Pancreas (tissue), 10 donors: Measurements from ENCODE around the gene SIGLEC14. TPM values are rescaled to one million over a fixed set of nuclear protein-coding genes. Genes with fewer than 3 reads are reported as not detected.

Experiments
- ATAC-seq, 4 donors: fragments of 200-7000 bp; cut with Tn5 transposase; one replicate each; pipeline versions ENCODE4 v1.8.0 to v1.9.1; 2020; ENCODE audit warnings: mild to moderate bottlenecking in 4 of 4, moderate library complexity in 4 of 4
- DNase-seq, 6 donors: peaks; one replicate each; pipeline ENCODE4 v3.0.0-alpha.2; 2020
- FAIRE-seq: peaks from 2 replicates; lab custom pipeline; 2012; peaks lifted over from hg19 to GRCh38; lab: Jason Lieb, UNC
- H3K27ac ChIP-seq, 4 donors: fragments of 200-600 bp; sonication (generic); 1 replicate in 3 of 4; 2 replicates in 1 of 4; pipeline versions ENCODE4 v1.5.0 to v1.8.0; 2020
- H3K27me3 ChIP-seq, 4 donors: fragments of 200-600 bp; one replicate each; pipeline ENCODE4 v1.8.0; 2021
- H3K36me3 ChIP-seq, 3 donors: fragments of 200-600 bp; sonication (generic) in 1 of 3; one replicate each; pipeline versions ENCODE4 v1.5.0 to v1.8.0; 2020 to 2021
- H3K4me1 ChIP-seq, 3 donors: fragments of 200-600 bp; one replicate each; pipeline ENCODE4 v1.8.0; 2021
- H3K4me3 ChIP-seq, 4 donors: fragments of 200-600 bp; sonication (generic) in 2 of 4; one replicate each; pipeline versions ENCODE4 v1.5.0 to v1.8.0; 2020 to 2021
- H3K9me3 ChIP-seq, 4 donors: fragments of 200-600 bp; one replicate each; pipeline ENCODE4 v1.8.0; 2021
- WGBS, 2 donors: extraction: QIAGEN DNeasy Blood & Tissue Kit; methylation state at CpG; one replicate each; pipeline ENCODE4 v1.1.7; 2013; 5-methylcytosine and 5-hydroxymethylcytosine counted together
- intact Hi-C, 3 donors: fragments of 100-400 bp; cut with DNase I; formaldehyde crosslinking; loops; one replicate each; pipeline versions ENCODE4 v1.11.1 to v1.14.2; 2022
- polyA plus RNA-seq, 2 donors: library from polyadenylated mRNA; stranded (reverse); fragments of 200-250 nt; gene quantifications; one replicate each; pipeline ENCODE4 v1.2.3, GENCODE V29; 2013
- total RNA-seq, 6 donors: library from RNA; stranded (reverse); fragmentation: NEBNext Ultra II Directional in 4 of 6; extraction: Animal tissue kit (Norgen Biotek cat#: 25700) in 4 of 6; gene quantifications; one replicate each; pipeline versions ENCODE4 v1.2.1 to v1.2.4, GENCODE V29; 2021 to 2023
- TF ChIP-seq, protein P1 (sequence below), 4 donors: fragments of 200-600 bp; sonication (generic) in 3 of 4; IDR thresholded peaks; one replicate each; pipeline versions ENCODE4 v1.5.0 to v1.8.0; 2021; ENCODE audit warnings: antibody characterized with exemption in 4 of 4
- donor health status: healthy with polysubstance abuse.
- donor health status: DM: no; HTN: no; CAD: no; lungs with moderate emphysema.
- donor health status: DM: no; HTN: no; CAD: no.
- donor health status: control.
- donor health status: control.
- donor health status: Bipolar disorder and iron deficiency.
- donor health status: DM: yes; HTN: yes; CAD: no.
- donor health status: DM: no; HTN: no; CAD: no.
- donor health status: DM: no; HTN: no; CAD: no.
- donor health status: DM: yes; HTN: yes; CAD: no.

SIGLEC14 gene
- total and polyA plus RNA-seq, 8 donors, result 0.12 to 5.0 (median 1.1) TPM; not detected in 1

GRCh38 chr19:51654783-51655182 lies 8.2 kb upstream of the SIGLEC14 start:
- Histone ChIP-seq H3K9me3 (no peaks in the 10 kb centered on the region), H3K27ac (no peak overlapping the region), H3K27me3 (no peaks in the 10 kb centered on the region), H3K36me3 (no peaks in the 10 kb centered on the region), H3K4me1 (no peaks in the 10 kb centered on the region), H3K4me3 (no peak overlapping the region)
- FAIRE-seq, result no peak
- TF ChIP-seq, protein P1, sequence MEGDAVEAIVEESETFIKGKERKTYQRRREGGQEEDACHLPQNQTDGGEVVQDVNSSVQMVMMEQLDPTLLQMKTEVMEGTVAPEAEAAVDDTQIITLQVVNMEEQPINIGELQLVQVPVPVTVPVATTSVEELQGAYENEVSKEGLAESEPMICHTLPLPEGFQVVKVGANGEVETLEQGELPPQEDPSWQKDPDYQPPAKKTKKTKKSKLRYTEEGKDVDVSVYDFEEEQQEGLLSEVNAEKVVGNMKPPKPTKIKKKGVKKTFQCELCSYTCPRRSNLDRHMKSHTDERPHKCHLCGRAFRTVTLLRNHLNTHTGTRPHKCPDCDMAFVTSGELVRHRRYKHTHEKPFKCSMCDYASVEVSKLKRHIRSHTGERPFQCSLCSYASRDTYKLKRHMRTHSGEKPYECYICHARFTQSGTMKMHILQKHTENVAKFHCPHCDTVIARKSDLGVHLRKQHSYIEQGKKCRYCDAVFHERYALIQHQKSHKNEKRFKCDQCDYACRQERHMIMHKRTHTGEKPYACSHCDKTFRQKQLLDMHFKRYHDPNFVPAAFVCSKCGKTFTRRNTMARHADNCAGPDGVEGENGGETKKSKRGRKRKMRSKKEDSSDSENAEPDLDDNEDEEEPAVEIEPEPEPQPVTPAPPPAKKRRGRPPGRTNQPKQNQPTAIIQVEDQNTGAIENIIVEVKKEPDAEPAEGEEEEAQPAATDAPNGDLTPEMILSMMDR (IDR thresholded peaks at IDR 0.05), result no peak
- no peak for ATAC-seq
- DNase-seq, result no peak
- intact Hi-C loops, result loop anchor here in 2 of 3 donors (10.0 kb wide), 1 partner anchor 180 kb away; the partner anchor contains the start of gene CEACAM18 (in 2 of the 2)
- 40 to 55% methylated on average over 4 of the region's 4 CpGs for WGBS, 2 donors

DNA sequence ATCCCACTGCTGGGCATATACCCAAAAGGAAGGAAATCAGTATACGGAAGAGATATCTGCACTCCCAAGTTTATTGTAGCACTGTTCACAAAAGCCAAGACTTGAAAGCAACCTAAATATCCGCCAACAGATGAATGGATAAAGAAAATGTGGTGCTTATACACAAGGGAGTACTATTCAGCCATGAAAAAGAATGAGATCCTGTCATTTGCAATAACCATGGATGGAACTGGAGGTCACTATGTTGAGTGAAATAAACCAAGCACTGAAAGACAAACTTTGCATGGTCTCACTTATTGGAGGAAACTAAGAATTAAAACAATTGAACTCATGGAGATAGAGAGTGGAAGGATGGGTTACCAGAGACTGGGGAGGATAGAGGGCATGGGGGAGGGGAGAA lies 6.5 kb upstream of the SIGLEC14 start:
- intact Hi-C loops, result loop anchor here in 2 of 3 donors (10.0 kb wide), 1 partner anchor 178 kb away; the partner anchor contains the start of gene CEACAM18 (in 2 of the 2)

GRCh38 chr19:51652266-51652665 lies 5.6 kb upstream of the SIGLEC14 start:
- H3K4me1 ChIP-seq, result no peaks in the 10 kb centered on the region
- H3K27ac ChIP-seq, result no peak overlapping the region
- H3K4me3 ChIP-seq, result no peak overlapping the region
- intact Hi-C loops, result loop anchor here in 2 of 3 donors (10.0 kb wide), 1 partner anchor 177 kb away; the partner anchor contains the start of gene CEACAM18 (in 2 of the 2)
- TF ChIP-seq, protein P1 (IDR thresholded peaks at IDR 0.05), result no peak
- ATAC-seq (peak in 1 of 4 donors; percentile 43), FAIRE-seq (no peak), DNase-seq (no peak)
- WGBS, 2 donors, result 45 to 56% methylated on average over 4 of the region's 4 CpGs
- no peaks in the 10 kb centered on the region for H3K9me3 ChIP-seq
- H3K27me3 ChIP-seq, result no peaks in the 10 kb centered on the region
- no peaks in the 10 kb centered on the region for H3K36me3 ChIP-seq

More for the DNA sequence above, 6.5 kb upstream of the SIGLEC14 start:
- WGBS, 2 donors, result 31 to 52% methylated on average over 2 of the region's 2 CpGs
- Histone ChIP-seq H3K4me3 (no peak overlapping the region), H3K4me1 (no peaks in the 10 kb centered on the region), H3K9me3 (no peaks in the 10 kb centered on the region), H3K27ac (no peak overlapping the region), H3K27me3 (no peaks in the 10 kb centered on the region), H3K36me3 (no peaks in the 10 kb centered on the region)
- ATAC-seq (no peak), FAIRE-seq (no peak), DNase-seq (no peak)
- TF ChIP-seq, protein P1 (IDR thresholded peaks at IDR 0.05), result no peak

DNA sequence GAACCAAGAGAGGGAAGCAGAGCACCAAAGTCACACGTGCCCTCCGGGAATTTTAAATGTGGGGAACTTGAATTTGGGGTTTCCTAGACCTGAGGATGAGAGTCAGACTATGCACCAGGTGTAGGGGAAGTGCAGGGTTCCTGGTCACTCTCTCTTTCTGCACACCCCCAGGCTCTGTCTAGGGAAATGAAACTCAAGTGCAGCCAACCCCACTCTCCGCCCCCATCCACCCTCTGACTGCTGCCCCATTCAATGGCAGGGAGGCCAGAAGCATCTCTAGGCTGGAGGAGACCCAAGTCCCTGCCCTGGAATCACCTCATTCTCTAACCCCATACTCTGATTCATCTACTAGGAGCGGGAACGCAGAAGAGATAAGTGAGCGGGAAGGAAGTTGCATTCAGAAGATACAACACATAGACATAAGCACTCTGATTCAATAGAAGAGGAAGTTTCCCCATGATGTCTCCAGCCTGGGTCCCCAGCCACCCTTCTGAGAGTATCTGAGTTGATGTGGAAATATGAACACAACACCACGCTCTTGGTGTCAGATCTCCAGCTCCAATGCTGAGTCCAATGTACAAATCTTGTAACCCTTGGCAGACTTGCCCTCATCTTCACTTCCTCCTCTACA lies 4.7 kb upstream of the SIGLEC14 start:
- peak in 2 of 4 donors; percentile 50 to 77 for ATAC-seq
- Histone ChIP-seq H3K4me3 (no peak overlapping the region), H3K27me3 (no peaks in the 10 kb centered on the region), H3K9me3 (no peaks in the 10 kb centered on the region), H3K27ac (no peak overlapping the region), H3K36me3 (no peaks in the 10 kb centered on the region), H3K4me1 (no peaks in the 10 kb centered on the region)
- intact Hi-C loops, result loop anchor here in 2 of 3 donors (10.0 kb wide), 1 partner anchor 177 kb away; the partner anchor contains the start of gene CEACAM18 (in 2 of the 2)
- FAIRE-seq, result no peak
- TF ChIP-seq, protein P1 (IDR thresholded peaks at IDR 0.05), result no peak
- WGBS, 2 donors, result 59 to 68% methylated on average over 7 of the region's 7 CpGs
- DNase-seq, result no peak

GRCh38 chr19:51647318-51647717 lies 693 bp upstream of the SIGLEC14 start:
- FAIRE-seq, result no peak

More at GRCh38 chr19:51647318-51647717, 693 bp upstream of the SIGLEC14 start:
- DNase-seq (no peak), ATAC-seq (no peak)
- no peaks in the 10 kb centered on the region for H3K36me3 ChIP-seq
- peaks cover 0 to 1% (median 0%) of the 10 kb centered on the region in 4 donors for H3K27me3 ChIP-seq
- no peak overlapping the region for H3K4me3 ChIP-seq
- H3K27ac ChIP-seq, result no peak overlapping the region
- no peaks in the 10 kb centered on the region for H3K9me3 ChIP-seq
- intact Hi-C loops, result no loop called here
- TF ChIP-seq, protein P1 (IDR thresholded peaks at IDR 0.05), result no peak
- H3K4me1 ChIP-seq, result no peaks in the 10 kb centered on the region
- WGBS, 2 donors, result 57 to 65% methylated on average over 6 of the region's 6 CpGs
